Body of pancreas (tissue), 4 donors: ENCODE data around the gene LIPM.

Experiments used
- POLR2A ChIP-seq, 3 donors: fragments of 450-650 bp; IDR thresholded peaks; one replicate each; pipeline ENCODE4 v1.6.1; 2016; ENCODE audit warnings: antibody characterized with exemption in 3 of 3, mild to moderate bottlenecking in 2 of 3
- TF ChIP-seq, protein P1 (sequence below), 7 experiments: fragments of 450-650 bp in 4 of 7; fragments of 200-600 bp in 3 of 7; sonication (generic) in 3 of 7; IDR thresholded peaks; one replicate each; pipeline ENCODE4 v1.5.1; 2016 to 2019; ENCODE audit warnings: antibody characterized with exemption in 7 of 7

DNA sequence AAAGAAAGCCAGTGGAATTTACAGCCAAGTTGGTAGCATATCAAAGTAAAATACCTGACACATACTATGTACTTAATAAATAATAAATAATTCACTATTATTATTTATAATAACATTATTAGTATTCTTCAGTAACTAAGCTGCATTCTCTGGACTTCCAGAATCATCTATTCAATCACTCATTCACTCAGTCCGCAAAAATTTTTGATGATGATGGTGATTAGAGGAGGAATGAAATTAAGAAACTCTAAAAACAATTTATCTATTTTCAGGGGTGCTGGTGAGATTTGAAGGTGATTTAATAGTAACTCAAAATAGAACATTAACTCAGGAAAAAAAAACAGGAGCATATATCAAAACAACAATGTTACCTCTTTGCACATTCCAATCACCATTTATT lies 45.9 kb upstream of the LIPM start:
- TF ChIP-seq, protein P1, sequence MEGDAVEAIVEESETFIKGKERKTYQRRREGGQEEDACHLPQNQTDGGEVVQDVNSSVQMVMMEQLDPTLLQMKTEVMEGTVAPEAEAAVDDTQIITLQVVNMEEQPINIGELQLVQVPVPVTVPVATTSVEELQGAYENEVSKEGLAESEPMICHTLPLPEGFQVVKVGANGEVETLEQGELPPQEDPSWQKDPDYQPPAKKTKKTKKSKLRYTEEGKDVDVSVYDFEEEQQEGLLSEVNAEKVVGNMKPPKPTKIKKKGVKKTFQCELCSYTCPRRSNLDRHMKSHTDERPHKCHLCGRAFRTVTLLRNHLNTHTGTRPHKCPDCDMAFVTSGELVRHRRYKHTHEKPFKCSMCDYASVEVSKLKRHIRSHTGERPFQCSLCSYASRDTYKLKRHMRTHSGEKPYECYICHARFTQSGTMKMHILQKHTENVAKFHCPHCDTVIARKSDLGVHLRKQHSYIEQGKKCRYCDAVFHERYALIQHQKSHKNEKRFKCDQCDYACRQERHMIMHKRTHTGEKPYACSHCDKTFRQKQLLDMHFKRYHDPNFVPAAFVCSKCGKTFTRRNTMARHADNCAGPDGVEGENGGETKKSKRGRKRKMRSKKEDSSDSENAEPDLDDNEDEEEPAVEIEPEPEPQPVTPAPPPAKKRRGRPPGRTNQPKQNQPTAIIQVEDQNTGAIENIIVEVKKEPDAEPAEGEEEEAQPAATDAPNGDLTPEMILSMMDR (IDR thresholded peaks at IDR 0.05): no peak
- no peak for TF ChIP-seq POLR2A (IDR thresholded peaks at IDR 0.05)
